ENCODE results near the gene UCP1.

The UCP1 gene

GRCh38 chr4:140569307-140569638, 512 bp upstream of the UCP1 start:
- TF ChIP-seq CTCF (IDR thresholded peaks at IDR 0.05; ENCODE audit: low read depth, low read length) = no peak
- H3K36me3 ChIP-seq = no peaks in the 10 kb centered on the region
- no peak for DNase-seq
- H3K4me3 ChIP-seq (ENCODE audit: low read depth, low read length) = peak overlapping the region; percentile 46; the same call in 1 of the 2 replicates
- peaks cover 63% of the 10 kb centered on the region for H3K27me3 ChIP-seq
- no peaks in the 10 kb centered on the region; the same call in 1 of the 2 replicates for H3K4me1 ChIP-seq
- H3K9me3 ChIP-seq = peaks cover 5% of the 10 kb centered on the region; the same call in 1 of the 2 replicates

DNA sequence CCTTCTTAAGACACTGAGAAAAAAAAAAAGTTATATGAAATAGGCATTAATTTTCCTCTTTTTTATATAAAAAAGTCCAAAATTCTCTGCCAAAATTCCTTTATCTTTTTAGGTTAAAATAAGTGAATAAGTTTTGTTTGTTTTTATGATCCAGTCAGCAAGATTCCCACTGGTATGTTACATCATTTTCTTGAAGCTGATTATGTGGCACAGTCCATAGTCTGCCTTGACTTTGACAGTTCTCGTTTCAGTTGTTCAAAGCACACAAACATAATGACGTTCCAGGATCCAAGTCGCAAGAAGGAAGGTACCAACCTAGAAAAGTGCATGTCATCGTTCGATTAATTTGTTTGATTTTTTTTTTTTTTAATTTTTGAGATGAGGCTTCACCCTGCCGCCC, 9.1 kb downstream of the UCP1 start:
- no peak for TF ChIP-seq CTCF (IDR thresholded peaks at IDR 0.05; ENCODE audit: low read depth, low read length)

DNA sequence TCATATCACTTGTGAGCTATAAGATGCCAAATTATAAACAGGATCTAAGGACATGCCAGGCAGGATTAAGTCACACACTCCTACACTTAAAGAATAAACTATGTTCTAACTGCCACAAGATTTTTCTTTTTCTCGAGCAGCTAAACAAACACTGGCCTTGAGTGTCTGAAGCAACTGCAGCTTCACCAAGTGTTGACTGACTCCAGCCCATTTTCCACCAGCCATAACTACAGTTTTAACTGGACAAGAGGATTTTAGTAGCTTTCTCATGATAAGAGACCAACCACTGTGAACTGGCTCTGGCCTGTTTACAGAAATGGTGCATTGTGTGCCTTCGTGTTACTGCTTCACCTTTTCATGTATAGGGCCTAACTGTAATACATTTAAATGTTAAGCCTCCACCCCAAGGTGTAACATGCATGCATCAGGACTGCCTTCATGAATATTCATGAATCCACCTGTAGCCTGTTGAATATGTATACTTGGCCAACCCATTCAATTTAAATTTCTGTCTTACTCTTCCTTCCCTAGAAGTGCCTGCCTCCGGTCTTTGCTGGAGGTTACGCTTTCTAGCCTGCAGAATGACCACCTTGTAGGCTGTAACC, 10.8 kb downstream of the UCP1 start:
- Histone ChIP-seq H3K4me1 (no peaks in the 10 kb centered on the region), H3K4me3 (ENCODE audit: low read depth, low read length) (no peak overlapping the region), H3K9me3 (no peaks in the 10 kb centered on the region), H3K36me3 (no peaks in the 10 kb centered on the region), H3K27me3 (peaks cover 5% of the 10 kb centered on the region)
- no peak for TF ChIP-seq CTCF (IDR thresholded peaks at IDR 0.05; ENCODE audit: low read depth, low read length)
- DNase-seq = no peak

More for the DNA sequence above, 9.1 kb downstream of the UCP1 start:
- no peak overlapping the region for H3K4me3 ChIP-seq (ENCODE audit: low read depth, low read length)
- H3K4me1 ChIP-seq = no peaks in the 10 kb centered on the region
- H3K27me3 ChIP-seq = peaks cover 7% of the 10 kb centered on the region
- DNase-seq = no peak
- no peaks in the 10 kb centered on the region for H3K9me3 ChIP-seq
- no peaks in the 10 kb centered on the region for H3K36me3 ChIP-seq

GRCh38 chr4:140556372-140557085, 12.2 kb downstream of the UCP1 start:
- no peak for DNase-seq
- Histone ChIP-seq H3K9me3 (no peaks in the 10 kb centered on the region), H3K36me3 (no peaks in the 10 kb centered on the region), H3K4me1 (no peaks in the 10 kb centered on the region), H3K27me3 (no peaks in the 10 kb centered on the region; the same call in none of the 2 replicates), H3K4me3 (ENCODE audit: low read depth, low read length) (no peak overlapping the region)
- no peak for TF ChIP-seq CTCF (IDR thresholded peaks at IDR 0.05; ENCODE audit: low read depth, low read length)

- H3K4me1 ChIP-seq = peaks cover 7% of the 10 kb centered on the region; the same call in 1 of the 2 replicates
- no peak for DNase-seq
- no peak for TF ChIP-seq CTCF (IDR thresholded peaks at IDR 0.05; ENCODE audit: low read depth, low read length)
- H3K9me3 ChIP-seq = no peaks in the 10 kb centered on the region
- H3K36me3 ChIP-seq = peaks cover 4% of the 10 kb centered on the region; the same call in 1 of the 2 replicates
- H3K4me3 ChIP-seq (ENCODE audit: low read depth, low read length) = no peak overlapping the region
- H3K27me3 ChIP-seq = no peaks in the 10 kb centered on the region
Measured at GRCh38 chr4:140533951-140534480, 34.7 kb downstream of the UCP1 start.

- Histone ChIP-seq H3K4me3 (ENCODE audit: low read depth, low read length) (no peak overlapping the region), H3K9me3 (no peaks in the 10 kb centered on the region), H3K27me3 (no peaks in the 10 kb centered on the region), H3K4me1 (peaks cover 7% of the 10 kb centered on the region; the same call in 1 of the 2 replicates), H3K36me3 (peaks cover 7% of the 10 kb centered on the region)
- no peak for TF ChIP-seq CTCF (IDR thresholded peaks at IDR 0.05; ENCODE audit: low read depth, low read length)
- DNase-seq = peak; percentile 34
Measured at GRCh38 chr4:140529434-140529833, 39.3 kb downstream of the UCP1 start.
